Omental fat pad (tissue), 4 donors: ENCODE measurements around the gene GALK2. TPM values are rescaled to one million over a fixed set of nuclear protein-coding genes. Genes with fewer than 3 reads are reported as not detected.

Source experiments
- ATAC-seq: fragments of 150-250 bp; one replicate; pipeline ENCODE4 v1.9.1; 2016; ENCODE audit warnings: mild to moderate bottlenecking, moderate library complexity; ENCODE audit not compliant: low FRiP score
- DNase-seq: peaks from one replicate; pipeline ENCODE4 v3.0.0-alpha.2; 2019; ENCODE audit warnings: low spot score
- CTCF ChIP-seq, 3 donors: fragments of 450-650 bp; IDR thresholded peaks; one replicate each; pipeline ENCODE4 v1.5.1; 2016 to 2017; ENCODE audit warnings: antibody characterized with exemption in 3 of 3, mild to moderate bottlenecking in 3 of 3, moderate library complexity in 2 of 3
- total RNA-seq, 4 donors: library from RNA; depleted of rRNA; stranded (reverse); fragments of >200 nt; gene quantifications; one replicate each; pipeline ENCODE4 v1.1.0, GENCODE V29; 2016

The GALK2 gene
- total RNA-seq, 4 donors from 2014 or later = 18.6 to 35.5 (median 32.5) TPM

- no peak for DNase-seq
- ATAC-seq = no peak
- no peak for TF ChIP-seq CTCF (IDR thresholded peaks at IDR 0.05)
Observed at GRCh38 chr15:49148727-49149126, 21.3 kb upstream of the GALK2 start.

- DNase-seq (no peak), ATAC-seq (no peak)
- TF ChIP-seq CTCF (IDR thresholded peaks at IDR 0.05) = no peak
Observed at GRCh38 chr15:49151831-49152230, 18.2 kb upstream of the GALK2 start.

- ATAC-seq (no peak), DNase-seq (no peak)
- TF ChIP-seq CTCF (IDR thresholded peaks at IDR 0.05) = no peak
Observed at GRCh38 chr15:49152552-49153312, 17.3 kb upstream of the GALK2 start.

- DNase-seq = no peak
- no peak for TF ChIP-seq CTCF (IDR thresholded peaks at IDR 0.05)
- ATAC-seq = no peak
Observed at GRCh38 chr15:49154359-49154758, 15.7 kb upstream of the GALK2 start.

GRCh38 chr15:49154799-49155109, 15.3 kb upstream of the GALK2 start:
- no peak for ATAC-seq
- DNase-seq = no peak
- no peak for TF ChIP-seq CTCF (IDR thresholded peaks at IDR 0.05)

GRCh38 chr15:49155110-49155833, 14.8 kb upstream of the GALK2 start, which contains the start of gene COPS2:
Gene COPS2, minus strand, starts transcription at chr15:49155599. Its CDS starts 21 bp downstream, at chr15:49155578.
- peak; percentile 78 for DNase-seq
- no peak for TF ChIP-seq CTCF (IDR thresholded peaks at IDR 0.05)

More at GRCh38 chr15:49155110-49155833, 14.8 kb upstream of the GALK2 start, which contains the start of gene COPS2:
- peak; percentile 97 for ATAC-seq
